PC-3 (cell line): ENCODE results near the gene PYGO1.

Experiments
- EZH2 ChIP-seq: fragments of 300-600 bp; sonication (generic); IDR thresholded peaks from one replicate; pipeline ENCODE4 v1.6.1; 2017; ENCODE audit warnings: antibody characterized with exemption, mild to moderate bottlenecking, low read length; ENCODE audit not compliant: unreplicated experiment
- EZH2phosphoT487 ChIP-seq: fragments of 300-600 bp; sonication (generic); IDR thresholded peaks from 2 replicates; pipeline ENCODE4 v1.6.1; 2018; ENCODE audit warnings: mild to moderate bottlenecking, antibody characterized with exemption, low read length, borderline replicate concordance
- TF ChIP-seq, protein P1 (sequence below): fragments of 300-600 bp; sonication (generic); conservative IDR thresholded peaks from 2 replicates; pipeline ENCODE4 v1.5.1; 2017; ENCODE audit warnings: antibody characterized with exemption, low read depth, mild to moderate bottlenecking, low read length

DNA sequence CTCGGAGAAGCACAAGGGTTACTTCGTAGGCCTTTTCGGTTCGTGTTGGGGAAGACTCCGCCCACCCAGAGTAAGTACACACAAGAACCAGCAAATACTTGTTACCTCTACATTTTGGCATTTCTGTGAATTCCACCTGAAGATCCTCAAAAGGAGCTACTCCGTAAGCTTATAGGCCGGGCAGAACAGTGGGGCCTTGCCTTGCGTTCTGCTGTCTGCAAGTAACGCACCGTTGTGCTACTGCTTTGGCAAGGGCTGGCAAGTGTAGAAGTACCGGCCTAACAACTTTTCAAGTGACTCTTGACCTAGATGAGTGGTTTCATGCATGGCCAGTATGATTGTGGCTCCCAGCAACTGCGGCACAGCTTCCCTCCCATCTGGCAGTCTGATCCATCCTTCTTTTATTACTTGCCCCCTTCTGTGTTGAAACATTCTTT is 73.7 kb downstream of the PYGO1 start:
- TF ChIP-seq EZH2phosphoT487 (no peak), EZH2 (no peak)
- TF ChIP-seq, protein P1, sequence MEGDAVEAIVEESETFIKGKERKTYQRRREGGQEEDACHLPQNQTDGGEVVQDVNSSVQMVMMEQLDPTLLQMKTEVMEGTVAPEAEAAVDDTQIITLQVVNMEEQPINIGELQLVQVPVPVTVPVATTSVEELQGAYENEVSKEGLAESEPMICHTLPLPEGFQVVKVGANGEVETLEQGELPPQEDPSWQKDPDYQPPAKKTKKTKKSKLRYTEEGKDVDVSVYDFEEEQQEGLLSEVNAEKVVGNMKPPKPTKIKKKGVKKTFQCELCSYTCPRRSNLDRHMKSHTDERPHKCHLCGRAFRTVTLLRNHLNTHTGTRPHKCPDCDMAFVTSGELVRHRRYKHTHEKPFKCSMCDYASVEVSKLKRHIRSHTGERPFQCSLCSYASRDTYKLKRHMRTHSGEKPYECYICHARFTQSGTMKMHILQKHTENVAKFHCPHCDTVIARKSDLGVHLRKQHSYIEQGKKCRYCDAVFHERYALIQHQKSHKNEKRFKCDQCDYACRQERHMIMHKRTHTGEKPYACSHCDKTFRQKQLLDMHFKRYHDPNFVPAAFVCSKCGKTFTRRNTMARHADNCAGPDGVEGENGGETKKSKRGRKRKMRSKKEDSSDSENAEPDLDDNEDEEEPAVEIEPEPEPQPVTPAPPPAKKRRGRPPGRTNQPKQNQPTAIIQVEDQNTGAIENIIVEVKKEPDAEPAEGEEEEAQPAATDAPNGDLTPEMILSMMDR, result no peak
